IPS DF 19.7 (cell line): ENCODE data around the gene ZC3H11A.
"Not testable (repeated sequence)": the region's sequence is repeated elsewhere in the genome, so short reads cannot be mapped to it uniquely, and the experiment has no call there.

Experiments
- DNase-seq: peaks from one replicate; pipeline ENCODE4 v3.0.0-alpha.2; 2013; ENCODE audit warnings: low read depth, low spot score

The ZC3H11A gene

DNA sequence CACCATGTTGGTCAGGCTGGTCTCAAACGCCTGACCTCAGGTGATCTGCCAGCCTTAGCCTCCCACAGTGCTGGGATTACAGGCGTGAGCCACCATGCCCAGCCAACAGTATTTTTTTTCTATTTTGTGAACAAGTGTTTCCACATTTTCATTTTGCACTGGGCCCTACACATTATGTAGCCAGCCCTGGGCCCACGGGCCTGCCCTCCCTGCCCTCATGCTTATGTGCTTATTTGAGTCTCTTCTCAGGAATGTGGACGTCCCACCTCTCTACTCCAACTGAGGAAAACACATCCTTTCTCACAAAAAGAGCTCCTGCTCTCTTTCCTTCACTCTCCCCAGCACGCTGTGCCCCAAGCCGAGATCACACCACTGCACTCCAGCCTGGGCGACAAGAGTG is 13.5 kb upstream of the ZC3H11A start:
- no peak for DNase-seq

DNA sequence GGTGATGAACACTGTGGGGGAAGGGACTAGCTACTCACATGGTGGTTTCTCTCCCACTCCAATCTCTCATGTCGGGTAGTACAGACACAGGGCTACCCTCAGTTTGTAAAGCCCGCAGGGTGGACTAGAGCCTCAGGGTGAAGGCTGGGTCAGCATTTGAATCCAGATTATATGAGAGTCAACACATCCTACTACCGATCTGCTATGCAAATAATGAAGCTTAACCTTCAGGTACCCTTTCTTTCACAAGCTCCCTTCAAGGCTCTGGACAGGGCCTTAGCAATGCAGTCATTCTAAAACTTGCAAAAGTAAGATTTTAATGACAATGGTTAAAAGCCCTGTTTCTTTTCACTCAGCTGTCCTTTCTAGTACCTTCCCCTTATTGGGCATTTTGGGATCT is 5.5 kb upstream of the ZC3H11A start:
- no peak for DNase-seq

DNA sequence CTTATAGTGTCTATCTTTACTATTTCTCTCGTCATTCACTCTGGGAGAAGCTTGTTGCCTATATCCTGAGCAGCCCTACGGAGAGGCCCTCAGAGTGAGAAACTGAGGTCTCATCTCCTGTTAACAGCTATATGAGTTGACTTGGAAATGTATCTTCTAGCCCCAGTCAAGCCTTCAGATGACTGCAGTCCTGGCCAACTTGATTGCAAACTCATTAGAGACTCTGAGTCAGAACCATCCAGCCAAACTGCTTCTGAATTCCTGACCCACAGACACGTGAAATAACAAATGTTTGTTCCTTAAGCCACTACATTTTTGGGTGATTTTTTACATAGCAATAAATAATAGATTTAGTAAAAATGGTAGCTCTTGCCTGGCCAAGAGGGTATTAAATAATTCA is 3.9 kb upstream of the ZC3H11A start:
- no peak for DNase-seq

DNA sequence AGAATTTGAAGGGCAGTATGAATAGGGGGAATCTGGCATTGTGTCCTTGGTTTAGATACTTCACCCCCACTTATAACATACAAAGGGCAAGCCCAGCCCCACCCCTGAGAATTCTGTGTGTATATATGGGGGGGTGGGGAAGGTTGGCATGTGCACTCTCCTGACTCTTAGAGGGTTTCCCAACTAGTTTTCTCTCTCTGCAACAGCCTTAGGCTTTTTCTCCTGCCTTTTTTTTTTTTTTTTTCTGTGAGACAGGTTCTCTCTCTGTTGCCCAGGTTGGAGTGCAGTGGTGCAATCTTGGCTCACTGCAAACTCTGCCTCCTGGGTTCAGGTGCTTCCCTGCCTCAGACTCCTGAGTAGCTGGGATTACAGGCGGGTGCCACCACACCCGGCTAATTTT is 2.9 kb upstream of the ZC3H11A start:
- no peak for DNase-seq

DNA sequence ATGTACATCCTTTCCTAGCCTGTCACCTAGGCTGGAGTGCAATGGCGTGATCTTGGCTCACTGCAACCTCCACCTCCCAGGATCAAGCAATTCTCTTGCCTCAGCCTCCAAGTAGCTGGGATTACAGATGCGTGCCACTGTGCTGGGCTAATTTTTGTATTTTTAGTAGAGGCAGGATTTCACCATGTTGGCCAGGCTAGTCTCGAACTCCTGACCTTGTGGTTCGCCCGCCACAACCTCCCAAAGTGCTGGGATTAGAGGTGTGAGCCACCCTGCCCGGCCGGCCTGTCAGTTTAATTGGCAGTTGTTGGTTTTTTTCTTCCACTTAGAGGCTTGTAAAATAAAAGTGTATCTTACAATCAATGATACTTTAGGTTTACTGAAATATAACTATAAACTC is 1.9 kb upstream of the ZC3H11A start:
- DNase-seq, result not testable (repeated sequence)

DNA sequence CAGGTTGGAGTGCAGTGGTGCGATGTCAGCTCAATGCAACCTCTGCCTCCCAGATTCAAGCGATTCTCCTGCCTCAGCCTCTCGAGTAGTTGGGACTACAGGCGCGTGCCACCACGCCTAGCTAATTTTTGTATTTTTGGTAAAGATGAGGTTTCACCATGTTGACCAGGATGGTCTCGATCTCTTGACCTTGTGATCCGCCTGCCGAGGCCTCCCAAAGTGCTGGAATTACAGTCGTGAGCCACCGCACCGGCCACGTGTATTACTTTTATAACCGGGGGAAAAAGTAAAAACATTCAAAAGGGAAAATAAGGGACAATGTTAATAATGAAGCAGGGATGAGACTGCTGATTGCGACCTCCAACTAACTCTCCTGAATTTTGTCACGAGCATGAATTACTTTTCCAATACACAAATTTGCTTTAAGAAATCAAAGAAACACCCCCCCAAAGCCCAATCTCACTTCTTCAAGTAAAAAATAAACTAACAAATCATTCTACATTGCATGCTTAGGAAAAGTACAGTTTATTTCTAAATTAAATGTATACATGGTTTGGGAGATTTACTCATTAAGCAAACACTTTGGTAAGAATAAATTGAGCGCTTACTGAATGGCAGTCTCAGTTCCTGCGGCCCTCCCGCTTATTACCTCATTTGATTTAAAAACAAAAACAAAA is 521 bp upstream of the ZC3H11A start:
- no peak for DNase-seq

DNA sequence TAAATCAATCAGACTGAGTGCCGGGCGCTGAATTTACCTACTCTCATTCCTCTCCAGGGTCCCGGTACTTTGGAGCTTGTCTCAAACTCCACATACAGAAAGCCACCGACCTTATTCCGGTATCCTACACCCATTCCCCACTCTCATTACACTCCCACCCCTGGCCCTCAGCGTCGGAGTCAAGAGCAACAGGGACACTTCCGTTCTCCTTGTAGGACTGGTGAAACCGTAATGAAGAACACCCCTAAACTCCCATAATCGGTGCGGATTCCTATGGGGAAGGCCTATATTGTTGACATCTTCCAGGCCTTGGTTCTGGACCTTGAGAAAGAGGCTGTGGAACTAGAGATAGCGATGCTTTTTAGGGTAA is 798 bp downstream of the ZC3H11A start:
- no peak for DNase-seq

DNA sequence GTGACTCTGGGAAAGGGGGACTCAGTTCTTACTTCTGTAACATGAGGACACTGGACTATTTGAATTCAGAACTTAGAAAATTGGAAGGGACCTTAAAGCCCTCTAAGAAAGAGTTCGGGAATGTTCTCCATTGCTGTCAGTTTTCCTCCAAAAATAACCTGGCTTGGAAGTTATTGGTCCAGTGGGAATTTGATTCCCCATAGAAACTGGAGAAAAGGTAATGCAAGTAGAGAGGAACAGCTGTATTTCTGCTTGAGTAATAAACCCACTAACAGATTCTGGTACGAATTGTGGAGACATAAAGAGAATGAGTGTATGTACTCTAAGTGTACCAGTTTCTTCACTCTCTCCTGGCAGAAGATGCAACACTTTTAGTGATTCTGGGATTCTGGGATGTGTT is 1.8 kb downstream of the ZC3H11A start:
- no peak for DNase-seq

DNA sequence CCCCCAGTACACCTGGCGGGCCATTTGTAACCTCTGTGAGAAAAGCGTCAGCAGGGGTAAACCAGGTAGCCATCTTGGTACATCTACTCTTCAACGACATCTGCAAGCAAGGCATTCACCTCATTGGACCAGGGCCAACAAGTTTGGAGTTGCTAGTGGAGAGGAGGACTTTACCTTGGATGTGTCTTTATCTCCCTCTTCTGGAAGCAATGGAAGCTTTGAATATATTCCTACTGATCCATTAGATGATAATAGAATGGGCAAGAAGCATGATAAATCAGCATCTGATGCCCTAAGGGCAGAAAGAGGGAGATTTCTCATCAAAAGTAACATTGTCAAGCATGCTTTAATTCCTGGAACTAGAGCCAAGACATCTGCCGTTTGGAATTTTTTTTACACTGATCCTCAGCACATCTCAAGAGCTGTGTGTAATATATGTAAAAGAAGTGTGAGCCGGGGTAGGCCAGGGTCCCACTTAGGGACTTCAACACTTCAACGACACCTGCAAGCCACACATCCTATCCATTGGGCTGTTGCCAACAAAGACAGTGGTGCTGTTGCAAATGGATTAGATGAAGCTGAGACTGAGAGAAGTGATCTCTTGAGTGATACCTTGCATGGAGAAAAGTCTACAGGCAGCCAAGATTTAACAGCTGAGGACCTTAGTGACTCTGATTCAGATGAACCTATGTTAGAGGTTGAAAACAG is 2.7 kb downstream of the ZC3H11A start:
- no peak for DNase-seq

DNA sequence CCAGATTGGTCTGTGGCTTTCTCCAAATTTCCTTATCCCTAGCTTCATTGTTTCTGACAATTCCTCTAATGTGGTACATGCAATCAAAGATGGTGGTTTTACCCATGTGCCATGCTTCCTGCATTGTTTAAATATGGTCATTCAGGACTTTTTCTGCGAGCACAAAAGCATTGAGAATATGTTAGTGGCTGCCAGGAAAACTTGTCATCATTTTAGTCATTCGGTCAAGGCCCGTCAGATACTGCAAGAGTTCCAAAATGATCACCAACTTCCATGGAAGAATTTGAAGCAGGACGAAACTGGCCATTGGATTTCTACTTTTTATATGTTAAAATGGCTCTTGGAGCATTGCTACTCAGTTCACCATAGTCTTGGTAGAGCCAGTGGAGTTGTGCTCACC is 3.7 kb downstream of the ZC3H11A start:
- DNase-seq, result no peak

DNA sequence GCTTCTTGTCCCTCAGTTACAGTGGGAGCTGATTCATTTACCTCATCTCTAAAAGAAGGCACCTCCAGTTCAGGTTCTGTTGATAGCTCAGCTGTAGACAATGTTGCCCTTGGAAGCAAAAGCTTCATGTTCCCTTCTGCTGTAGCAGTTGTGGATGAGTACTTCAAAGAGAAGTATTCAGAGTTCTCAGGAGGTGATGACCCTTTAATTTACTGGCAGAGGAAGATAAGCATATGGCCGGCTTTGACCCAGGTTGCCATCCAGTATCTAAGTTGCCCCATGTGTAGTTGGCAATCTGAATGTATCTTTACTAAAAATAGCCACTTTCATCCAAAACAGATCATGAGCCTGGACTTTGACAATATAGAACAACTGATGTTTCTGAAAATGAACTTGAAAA is 4.5 kb downstream of the ZC3H11A start:
- DNase-seq, result no peak

DNA sequence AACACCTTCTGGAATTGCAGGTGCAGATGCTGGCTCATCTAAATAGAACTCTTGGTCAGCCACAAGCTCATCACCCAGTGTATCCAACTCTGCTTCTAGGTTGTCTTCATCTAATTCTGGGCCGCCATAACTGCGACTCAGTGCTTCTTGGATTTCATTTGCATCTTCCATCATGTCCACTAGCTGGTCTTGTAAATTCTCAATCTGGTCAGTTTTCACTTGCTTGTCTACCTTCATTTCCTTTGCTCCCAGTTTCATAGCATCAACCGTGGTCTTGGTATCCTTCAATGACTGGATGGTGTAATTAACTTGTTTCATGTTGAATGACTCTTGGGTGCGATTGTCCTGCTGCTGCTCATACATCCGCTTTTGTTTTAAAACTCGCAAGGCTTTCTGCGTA is 10.3 kb downstream of the ZC3H11A start:
- no peak for DNase-seq

DNA sequence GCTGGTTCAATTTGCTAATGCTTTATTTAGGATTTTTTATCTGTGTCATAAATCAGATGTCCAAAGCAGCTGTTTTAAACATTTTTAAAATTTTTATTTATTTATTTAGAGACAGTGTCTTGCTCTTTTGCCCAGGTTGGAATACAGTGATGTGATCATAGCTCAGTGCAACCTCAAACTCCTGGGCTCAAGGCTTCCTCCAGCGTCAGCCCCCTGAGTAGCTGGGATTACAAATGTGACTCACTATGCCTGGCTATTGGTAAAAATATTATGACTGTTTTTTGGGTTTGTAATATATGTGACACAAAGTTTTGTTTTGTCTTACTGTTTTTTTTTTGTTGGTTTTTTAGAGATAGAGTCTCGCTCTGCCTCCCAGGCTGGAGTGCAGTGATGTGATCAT is 11.8 kb downstream of the ZC3H11A start:
- no peak for DNase-seq

DNA sequence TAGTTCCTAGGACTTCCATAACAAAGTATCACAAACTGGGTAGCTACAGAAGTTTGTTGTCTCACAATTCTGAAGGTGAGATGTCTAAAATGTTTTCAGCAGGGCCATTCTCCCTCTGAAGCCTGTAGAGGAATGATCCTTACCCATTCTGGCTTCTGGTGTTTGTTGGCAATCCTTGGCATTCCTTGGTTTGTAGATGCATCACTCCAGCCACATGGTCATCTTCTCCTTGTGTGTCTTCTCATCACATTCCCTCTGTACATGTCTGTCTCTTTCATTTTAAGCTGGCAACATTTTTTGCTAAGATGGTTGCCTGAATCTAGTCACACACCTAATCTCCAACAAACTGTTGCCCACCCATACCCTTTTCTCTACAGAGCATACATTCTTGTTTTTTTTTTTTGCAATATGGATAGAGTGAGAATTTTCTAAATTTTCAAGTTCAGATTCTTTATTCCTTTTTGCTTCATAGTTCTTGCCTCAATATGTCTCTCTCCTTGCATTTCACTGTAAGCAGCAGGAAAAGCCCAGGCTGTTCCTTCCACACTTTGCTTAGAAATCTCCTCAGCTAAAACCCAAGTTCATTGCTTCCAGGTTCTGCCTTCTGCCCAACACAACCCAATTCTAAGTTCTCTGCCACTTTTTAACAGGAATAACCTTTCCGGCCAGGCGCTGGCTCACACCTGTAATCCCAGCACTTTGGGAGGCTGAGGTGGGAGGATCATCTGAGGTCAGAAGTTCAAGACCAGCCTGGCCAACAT is 18.3 kb downstream of the ZC3H11A start:
- DNase-seq, result no peak

DNA sequence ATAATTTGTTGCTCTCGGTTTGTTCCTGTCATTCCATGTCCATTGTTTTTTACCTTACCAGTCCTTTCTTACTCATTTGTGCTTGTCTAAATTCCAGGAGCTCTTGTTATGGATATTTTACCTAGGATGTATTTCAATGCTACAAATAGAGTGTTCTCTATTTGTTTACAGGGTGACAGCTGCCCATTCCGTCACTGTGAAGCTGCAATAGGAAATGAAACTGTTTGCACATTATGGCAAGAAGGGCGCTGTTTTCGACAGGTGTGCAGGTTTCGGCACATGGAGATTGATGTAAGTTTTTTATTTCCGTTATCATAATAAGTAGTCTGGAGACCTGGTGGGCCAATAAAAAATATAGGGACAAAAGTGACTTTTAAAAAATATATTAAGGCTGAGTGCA is 23.0 kb downstream of the ZC3H11A start:
- DNase-seq, result no peak

DNA sequence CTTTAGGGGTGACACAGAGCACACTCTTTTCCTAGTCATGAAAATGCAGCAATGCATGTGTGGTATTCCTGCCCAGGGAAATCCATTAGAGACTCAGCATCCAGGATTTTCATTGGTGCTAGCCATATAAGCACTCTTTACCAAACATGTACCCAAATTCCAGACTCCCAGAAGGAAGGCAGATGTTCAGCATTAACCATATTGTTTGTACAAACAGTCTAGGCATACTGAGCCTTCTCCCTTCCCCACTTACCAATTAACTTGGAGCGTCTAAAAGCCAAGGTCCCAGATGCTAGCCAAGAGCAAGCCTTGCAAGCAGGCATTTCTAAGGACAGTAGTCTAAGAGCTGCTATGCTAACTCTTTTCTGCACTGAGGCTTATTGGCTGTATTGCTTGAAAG is 27.9 kb downstream of the ZC3H11A start:
- no peak for DNase-seq

DNA sequence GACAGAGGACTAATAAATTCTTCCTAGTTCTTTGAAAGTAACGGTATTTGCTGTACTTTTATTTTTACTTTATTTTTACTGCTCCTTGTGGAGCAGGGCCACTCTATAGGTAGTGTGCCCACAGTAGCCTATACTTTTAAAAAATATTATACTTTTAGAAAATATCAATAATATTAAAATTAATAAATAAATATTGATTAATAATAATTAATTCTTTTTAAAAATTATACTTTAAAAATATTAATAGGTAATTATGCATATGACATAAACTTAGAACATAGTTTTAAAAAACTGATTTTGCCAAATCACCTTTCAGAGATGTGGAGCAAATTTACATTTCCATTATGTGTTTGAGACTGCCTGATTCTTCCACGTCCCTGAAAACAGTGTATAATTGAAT is 30.8 kb downstream of the ZC3H11A start:
- DNase-seq, result no peak

DNA sequence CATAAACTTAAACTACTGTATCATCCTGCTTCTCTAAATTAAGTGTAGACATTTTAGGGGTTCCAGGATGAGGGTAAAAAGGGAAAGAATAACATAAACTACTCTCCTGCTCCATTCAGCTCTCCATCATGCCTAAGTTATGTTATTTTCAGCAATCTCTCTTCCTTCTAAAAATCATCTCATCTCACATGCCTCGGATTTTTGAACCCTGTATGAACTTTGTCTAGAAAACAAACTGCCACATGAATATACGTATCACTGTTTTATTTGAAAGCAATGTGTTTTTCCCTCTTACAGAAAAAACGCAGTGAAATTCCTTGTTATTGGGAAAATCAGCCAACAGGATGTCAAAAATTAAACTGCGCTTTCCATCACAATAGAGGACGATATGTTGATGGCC is 32.6 kb downstream of the ZC3H11A start:
- DNase-seq, result no peak

DNA sequence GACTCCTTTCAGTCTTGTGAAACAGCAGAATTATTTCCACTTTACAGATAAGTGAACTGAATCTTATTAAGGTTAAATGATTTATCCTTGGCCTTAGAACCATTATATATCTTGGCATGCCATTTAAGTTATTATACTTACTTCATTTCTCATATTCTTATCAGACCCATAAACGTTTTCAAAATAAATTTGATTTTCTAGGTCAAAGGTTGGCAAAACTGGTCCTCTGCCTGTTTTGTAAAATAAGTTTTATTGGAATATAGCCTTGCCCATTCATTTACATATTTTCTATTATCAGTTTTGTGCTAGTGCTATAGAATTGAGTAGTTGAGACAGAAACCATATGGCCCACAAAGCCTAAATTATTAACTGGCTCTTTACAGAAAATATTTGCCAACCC is 33.1 kb downstream of the ZC3H11A start:
- DNase-seq, result no peak

DNA sequence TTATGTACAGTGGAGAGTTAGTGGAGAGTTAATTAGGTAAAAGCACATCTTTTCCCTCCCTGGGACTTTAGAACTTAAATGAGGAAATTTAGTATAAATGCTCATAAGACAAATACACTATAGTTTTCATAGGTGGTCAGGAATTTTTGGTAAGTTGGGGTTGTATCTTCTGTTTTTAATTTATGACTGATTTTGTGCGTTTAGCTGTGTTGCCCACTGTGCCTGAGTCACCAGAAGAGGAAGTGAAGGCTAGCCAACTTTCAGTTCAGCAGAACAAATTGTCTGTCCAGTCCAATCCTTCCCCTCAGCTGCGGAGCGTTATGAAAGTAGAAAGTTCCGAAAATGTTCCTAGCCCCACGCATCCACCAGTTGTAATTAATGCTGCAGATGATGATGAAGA is 33.8 kb downstream of the ZC3H11A start:
- not testable (repeated sequence) for DNase-seq

DNA sequence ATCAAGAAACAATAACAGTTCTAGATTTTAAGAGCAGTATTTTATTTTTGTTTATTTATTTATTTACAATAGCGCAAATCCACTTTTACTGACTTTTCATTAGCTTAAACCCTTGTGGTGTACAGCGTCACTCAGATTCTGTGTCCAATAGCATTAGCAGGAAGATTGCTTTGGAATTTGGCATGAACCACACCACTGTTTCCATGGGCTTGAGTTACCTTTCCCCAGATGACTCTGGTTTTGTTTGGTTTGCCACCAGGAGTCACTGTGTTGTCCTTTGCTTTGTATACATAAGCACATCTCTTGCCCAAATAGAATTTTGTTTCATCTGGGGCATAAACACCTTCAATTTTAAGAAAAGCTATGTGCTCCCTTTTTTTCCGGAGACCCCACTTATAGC is 40.1 kb downstream of the ZC3H11A start:
- DNase-seq, result no peak

DNA sequence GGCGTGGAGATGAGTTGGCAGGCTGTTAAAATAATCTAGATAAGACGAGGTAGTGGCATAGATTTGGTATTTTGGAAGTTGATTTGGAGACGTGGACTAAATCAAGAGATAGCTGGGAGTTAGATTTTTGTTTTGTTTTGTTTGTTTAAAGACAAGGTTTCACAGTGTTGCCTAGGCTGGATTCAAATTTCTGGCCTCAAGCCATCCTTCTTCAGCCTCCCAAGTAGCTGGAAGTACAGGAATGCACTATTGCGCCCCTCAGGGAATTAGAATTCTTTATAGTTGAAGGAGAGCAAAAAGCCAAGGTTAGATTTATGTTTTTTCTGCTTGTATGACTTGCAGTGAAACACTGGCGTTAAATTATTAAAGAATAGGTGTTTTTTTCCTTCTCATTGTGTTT is 43.7 kb downstream of the ZC3H11A start:
- DNase-seq, result no peak

DNA sequence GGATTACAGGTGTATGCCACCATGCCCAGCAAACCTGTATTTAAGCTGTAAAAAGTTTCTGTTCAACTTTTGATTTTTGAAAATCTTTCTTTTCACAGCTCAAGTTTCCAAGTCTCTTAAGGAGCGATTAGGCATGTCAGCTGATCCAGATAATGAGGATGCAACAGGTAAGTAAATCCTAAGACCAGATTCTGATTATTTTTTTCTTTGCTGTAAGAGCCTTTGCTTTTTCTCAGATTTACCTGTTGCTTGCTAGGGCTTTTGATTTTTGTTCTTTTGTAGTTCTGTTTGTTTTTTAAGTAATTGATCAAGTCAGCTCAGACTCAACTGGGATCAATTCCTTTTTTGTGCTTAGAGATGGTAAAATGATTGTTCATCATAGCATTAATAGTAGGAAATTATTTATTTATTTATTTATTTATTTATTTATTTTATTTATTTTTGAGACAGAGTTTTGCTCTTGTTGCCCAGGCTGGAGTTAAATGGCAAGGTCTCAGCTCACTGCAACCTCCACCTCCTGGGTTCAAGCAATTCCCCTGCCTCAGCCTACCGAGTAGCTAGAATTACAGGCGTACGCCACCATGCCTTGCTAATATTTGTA is 44.9 kb downstream of the ZC3H11A start:
- DNase-seq, result no peak
